Endothelial cell of umbilical vein (primary cell): ENCODE data around the gene PDZD4. TPM values are rescaled to one million over a fixed set of nuclear protein-coding genes. Genes with fewer than 3 reads are reported as not detected.

ENCODE experiments used
- BruUV-seq: library from RNA; stranded (reverse); fragments of 400-500 nt; replicated peaks from 2 replicates; lab custom pipeline; 2021; lab: Mats Ljungman, UMichigan
- CTCF ChIA-PET: fragments of 300-600, 350-600 bp; sonication (Branson Sonifier 250); formaldehyde crosslinking; loops from one replicate; lab custom pipeline; 2021; ENCODE audit warnings: antibody characterized with exemption, inconsistent platforms; lab: Charles Lee
- POLR2A ChIA-PET: fragments of 300-600, 350-600 bp; sonication (Branson Sonifier 250); formaldehyde crosslinking; loops from one replicate; lab custom pipeline; 2021; ENCODE audit warnings: antibody characterized with exemption, inconsistent platforms; lab: Charles Lee
- DNase-seq: peaks from one replicate; pipeline ENCODE4 v3.0.0-alpha.2; 2011; ENCODE audit warnings: low read depth, low spot score
- FAIRE-seq: peaks from 2 replicates; lab custom pipeline; 2011; peaks lifted over from hg19 to GRCh38; lab: Jason Lieb, UNC
- H2AFZ ChIP-seq: 2 replicates; pipeline ENCODE4 v1.6.0; 2012; ENCODE audit warnings: low read depth, low read length, control low read depth, inconsistent platforms
- H3K27ac ChIP-seq: 2 replicates; pipeline ENCODE4 v1.5.1; 2011; ENCODE audit warnings: low read depth, mild to moderate bottlenecking, control low read depth, low read length, moderate library complexity; ENCODE audit not compliant: insufficient read depth
- H3K27me3 ChIP-seq, 2 experiments: 2 replicates each; pipeline versions ENCODE4 v1.6.0 to v1.6.1; 2011; ENCODE audit warnings: low read length in 2 of 2, mixed read lengths in 1 of 2; ENCODE audit not compliant: control insufficient read depth in 2 of 2, insufficient read depth in 2 of 2
- H3K36me3 ChIP-seq, 2 experiments: 2 replicates in 1 of 2; 3 replicates in 1 of 2; pipeline ENCODE4 v1.5.1; 2011; ENCODE audit warnings: low read length in 2 of 2, mild to moderate bottlenecking in 1 of 2, moderate library complexity in 1 of 2; ENCODE audit not compliant: control insufficient read depth in 2 of 2, insufficient read depth in 2 of 2; ENCODE audit errors: extremely low read depth in 1 of 2
- H3K4me1 ChIP-seq: 3 replicates; pipeline ENCODE4 v1.5.1; 2011; ENCODE audit warnings: mild to moderate bottlenecking, low read length; ENCODE audit not compliant: control insufficient read depth, insufficient read depth; ENCODE audit errors: extremely low read depth
- H3K4me2 ChIP-seq: 2 replicates; pipeline ENCODE4 v1.6.1; 2011; ENCODE audit warnings: low read length, control low read depth, mixed read lengths; ENCODE audit not compliant: insufficient read depth
- H3K4me3 ChIP-seq, 3 experiments: fragments of 200-600 bp in 1 of 3; sonication (generic), shearing (Covaris generic) in 1 of 3; replicated peaks in 1 of 3; 2 replicates each; pipeline ENCODE4 v1.5.1; 2011 to 2016; ENCODE audit warnings: control low read depth in 3 of 3, low read length in 3 of 3, mild to moderate bottlenecking in 2 of 3, inconsistent platforms in 1 of 3, low read depth in 1 of 3, moderate library complexity in 1 of 3; ENCODE audit not compliant: insufficient read depth in 1 of 3
- H3K79me2 ChIP-seq: 2 replicates; pipeline ENCODE4 v1.6.0; 2012; ENCODE audit warnings: low read length, inconsistent platforms; ENCODE audit not compliant: control insufficient read depth, insufficient read depth
- H3K9ac ChIP-seq: replicated peaks from 2 replicates; pipeline ENCODE3; 2011; ENCODE audit warnings: low read length, control low read depth; ENCODE audit not compliant: insufficient read depth; ENCODE audit errors: extremely low read depth
- H3K9me1 ChIP-seq: replicated peaks from 3 replicates; pipeline ENCODE4 v1.6.0; 2011; ENCODE audit warnings: mild to moderate bottlenecking, low read length; ENCODE audit not compliant: control insufficient read depth, insufficient read depth; ENCODE audit errors: extremely low read depth
- H3K9me3 ChIP-seq: replicated peaks from 2 replicates; pipeline ENCODE4 v1.5.1; 2012; ENCODE audit warnings: low read length, inconsistent platforms; ENCODE audit not compliant: control insufficient read depth, insufficient read depth
- H4K20me1 ChIP-seq: replicated peaks from 2 replicates; pipeline ENCODE3; 2011; ENCODE audit warnings: mild to moderate bottlenecking, low read length; ENCODE audit not compliant: control insufficient read depth, insufficient read depth; ENCODE audit errors: extremely low read depth
- EZH2 ChIP-seq: IDR thresholded peaks from 2 replicates; pipeline ENCODE4 v1.6.1; 2012; ENCODE audit warnings: borderline replicate concordance, low read depth, mild to moderate bottlenecking, moderate library complexity, low read length, inconsistent platforms; ENCODE audit not compliant: severe bottlenecking
- FOS ChIP-seq: IDR thresholded peaks from 2 replicates; pipeline ENCODE4 v1.6.1; 2011; ENCODE audit warnings: mild to moderate bottlenecking, low read length, moderate library complexity, borderline replicate concordance; ENCODE audit not compliant: insufficient read depth
- GATA2 ChIP-seq: IDR thresholded peaks from 2 replicates; pipeline ENCODE4 v1.7.0; 2011; ENCODE audit warnings: low read depth, mild to moderate bottlenecking, moderate library complexity, mixed read lengths, low read length; ENCODE audit not compliant: insufficient read length, insufficient read depth
- JUN ChIP-seq: IDR thresholded peaks from 2 replicates; pipeline ENCODE4 v1.6.1; 2011; ENCODE audit warnings: borderline replicate concordance, low read depth; ENCODE audit not compliant: insufficient read length, insufficient read depth
- MYC ChIP-seq: IDR thresholded peaks from one replicate; pipeline ENCODE4 v1.6.1; 2011; ENCODE audit warnings: mild to moderate bottlenecking, low read depth, low read length
- POLR2A ChIP-seq: IDR thresholded peaks from 2 replicates; pipeline ENCODE4 v1.6.1; 2012; ENCODE audit warnings: low read depth, mild to moderate bottlenecking, control low read depth, low read length
- POLR2AphosphoS5 ChIP-seq: IDR thresholded peaks from 2 replicates; pipeline ENCODE4 v1.6.1; 2012; ENCODE audit warnings: low read depth, mild to moderate bottlenecking, control low read depth, low read length, moderate library complexity; ENCODE audit not compliant: insufficient read depth
- dilution Hi-C: fragments of 300-500 bp; cut with MboI; formaldehyde crosslinking; loops from one replicate; pipeline ENCODE4 v1.15.0; 2019; ENCODE audit warnings: low sequenced_read_pairs; ENCODE audit not compliant: extremely low pct_ligation_motif_present
- intact Hi-C: fragments of 100-400 bp; cut with micrococcal nuclease; formaldehyde crosslinking; loops from one replicate; pipeline ENCODE4 v1.10.0; 2022
- polyA plus RNA-seq, 4 experiments: library from polyadenylated mRNA; depleted of rRNA in 3 of 4; stranded (reverse) in 3 of 4; unstranded in 1 of 4; fragments of >200 nt; gene quantifications; 2 replicates each; pipeline versions ENCODE4 v1.2.1 to v1.2.3, GENCODE V29; 2011 to 2012; ENCODE audit warnings: missing spikeins in 1 of 4
- total RNA-seq: library from RNA; stranded (reverse); gene quantifications from 2 replicates; pipeline ENCODE4 v1.2.3, GENCODE V29; 2021
- TF ChIP-seq, protein P1 (sequence below), 2 donors: IDR thresholded peaks; 1 replicate in 1 of 2; 2 replicates in 1 of 2; pipeline ENCODE4 v1.5.1; 2011; ENCODE audit warnings: low read length in 2 of 2, mild to moderate bottlenecking in 2 of 2, moderate library complexity in 2 of 2, control low read depth in 1 of 2, inconsistent platforms in 1 of 2, low read depth in 1 of 2; ENCODE audit not compliant: insufficient read depth in 1 of 2; ENCODE audit errors: extremely low read depth in 1 of 2
- TF ChIP-seq, protein P2 (sequence below): IDR thresholded peaks from 2 replicates; pipeline ENCODE4 v1.6.1; 2011; ENCODE audit not compliant: insufficient read depth, insufficient read length

PDZD4 gene
- total and polyA plus RNA-seq, 2 donors (not counting 3 experiments of a cell fraction or from before 2014, with no cell fraction given): 0.07 to 0.09 TPM

DNA sequence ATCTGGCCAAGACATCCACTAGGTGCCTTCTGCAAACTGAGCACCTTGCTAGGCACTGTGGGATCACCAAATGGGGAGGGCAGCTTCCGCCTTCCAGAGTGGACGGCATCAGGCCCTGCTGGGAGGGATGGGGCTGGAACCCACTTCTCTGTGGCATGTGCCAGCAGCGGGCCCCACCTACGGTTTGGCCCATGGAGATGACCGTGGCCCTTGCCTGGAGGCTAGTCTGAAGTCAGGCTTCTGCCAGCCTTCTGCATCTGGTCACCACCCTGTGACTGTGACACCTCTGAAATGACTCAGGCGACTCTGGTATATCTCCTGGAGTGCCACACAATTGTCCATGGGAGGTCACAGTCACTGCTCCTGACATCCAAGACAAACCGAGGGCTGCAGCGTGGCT lies 28.7 kb downstream of the PDZD4 start:
- Histone ChIP-seq H3K4me2 (no peak overlapping the region), H3K27ac (no peak overlapping the region), H3K36me3 (peaks cover 0 to 16% of the 10 kb centered on the region in 2 experiments), H3K9ac (no peak overlapping the region), H3K9me1 (no peaks in the 10 kb centered on the region), H3K79me2 (peaks cover 5% of the 10 kb centered on the region), H3K27me3 (no peaks in the 10 kb centered on the region), H3K9me3 (no peaks in the 10 kb centered on the region), H2AFZ (no peak overlapping the region), H3K4me1 (no peaks in the 10 kb centered on the region), H3K4me3 (no peak overlapping the region), H4K20me1 (no peaks in the 10 kb centered on the region)
- no peak for FAIRE-seq
- no peak for DNase-seq
- BruUV-seq: no TSS peak
- TF ChIP-seq, protein P1, sequence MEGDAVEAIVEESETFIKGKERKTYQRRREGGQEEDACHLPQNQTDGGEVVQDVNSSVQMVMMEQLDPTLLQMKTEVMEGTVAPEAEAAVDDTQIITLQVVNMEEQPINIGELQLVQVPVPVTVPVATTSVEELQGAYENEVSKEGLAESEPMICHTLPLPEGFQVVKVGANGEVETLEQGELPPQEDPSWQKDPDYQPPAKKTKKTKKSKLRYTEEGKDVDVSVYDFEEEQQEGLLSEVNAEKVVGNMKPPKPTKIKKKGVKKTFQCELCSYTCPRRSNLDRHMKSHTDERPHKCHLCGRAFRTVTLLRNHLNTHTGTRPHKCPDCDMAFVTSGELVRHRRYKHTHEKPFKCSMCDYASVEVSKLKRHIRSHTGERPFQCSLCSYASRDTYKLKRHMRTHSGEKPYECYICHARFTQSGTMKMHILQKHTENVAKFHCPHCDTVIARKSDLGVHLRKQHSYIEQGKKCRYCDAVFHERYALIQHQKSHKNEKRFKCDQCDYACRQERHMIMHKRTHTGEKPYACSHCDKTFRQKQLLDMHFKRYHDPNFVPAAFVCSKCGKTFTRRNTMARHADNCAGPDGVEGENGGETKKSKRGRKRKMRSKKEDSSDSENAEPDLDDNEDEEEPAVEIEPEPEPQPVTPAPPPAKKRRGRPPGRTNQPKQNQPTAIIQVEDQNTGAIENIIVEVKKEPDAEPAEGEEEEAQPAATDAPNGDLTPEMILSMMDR (IDR thresholded peaks at IDR 0.05; ENCODE audit: extremely low read depth in 1 of 2, insufficient read depth in 1 of 2, low read depth in 1 of 2, low read length in 2 of 2): no peak
- TF ChIP-seq GATA2 (no peak), EZH2 (no peak), MYC (no peak), POLR2AphosphoS5 (no peak), JUN (no peak), FOS (no peak), POLR2A (no peak)
- TF ChIP-seq, protein P2, sequence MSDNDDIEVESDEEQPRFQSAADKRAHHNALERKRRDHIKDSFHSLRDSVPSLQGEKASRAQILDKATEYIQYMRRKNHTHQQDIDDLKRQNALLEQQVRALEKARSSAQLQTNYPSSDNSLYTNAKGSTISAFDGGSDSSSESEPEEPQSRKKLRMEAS: no peak
- intact Hi-C loops (no loop called here), dilution Hi-C loops (no loop called here)
- POLR2A ChIA-PET: no interaction called here
- CTCF ChIA-PET: no interaction called here
